Neural cell (in vitro differentiated cells): ENCODE data around the gene MUSTN1. TPM values are rescaled to one million over a fixed set of nuclear protein-coding genes. Genes with fewer than 3 reads are reported as not detected.

ENCODE experiments used
- H2AFZ ChIP-seq: fragments of 200-600, 300-800 bp; sonication (generic), shearing (Covaris generic); 2 replicates; pipeline ENCODE4 v1.6.0; 2014; ENCODE audit warnings: low read depth, mild to moderate bottlenecking, antibody characterized with exemption, low read length, moderate library complexity
- H3F3A ChIP-seq: fragments of 200-600 bp; shearing (Covaris generic); 2 replicates; pipeline ENCODE4 v1.6.1; 2016; ENCODE audit warnings: mild to moderate bottlenecking, moderate library complexity, mixed read lengths, antibody characterized with exemption, low read length; ENCODE audit not compliant: insufficient read depth, poor library complexity, severe bottlenecking
- H3K27ac ChIP-seq: fragments of 200-600, 300-800 bp; sonication (generic), shearing (Covaris generic); 2 replicates; pipeline ENCODE4 v1.5.1; 2014; ENCODE audit warnings: mild to moderate bottlenecking, low read length, moderate library complexity
- H3K27me3 ChIP-seq: fragments of 300-800, 200-600 bp; sonication (generic), shearing (Covaris generic); 2 replicates; pipeline ENCODE4 v1.6.0; 2014; ENCODE audit warnings: mild to moderate bottlenecking, low read depth, low read length, moderate library complexity; ENCODE audit not compliant: insufficient read depth
- H3K36me3 ChIP-seq: fragments of 300-800, 200-600 bp; sonication (generic), shearing (Covaris generic); 2 replicates; pipeline ENCODE4 v1.5.1; 2014; ENCODE audit warnings: mild to moderate bottlenecking, antibody characterized with exemption, low read length, moderate library complexity; ENCODE audit not compliant: insufficient read depth
- H3K4me2 ChIP-seq: fragments of 300-800, 200-600 bp; sonication (generic), shearing (Covaris generic); 2 replicates; pipeline ENCODE4 v1.6.0; 2014; ENCODE audit warnings: mild to moderate bottlenecking, low read length
- H3K4me3 ChIP-seq: fragments of 300-800, 200-600 bp; sonication (generic), shearing (Covaris generic); 2 replicates; pipeline ENCODE4 v1.5.1; 2014; ENCODE audit warnings: mild to moderate bottlenecking, low read length, moderate library complexity
- H3K79me2 ChIP-seq: fragments of 200-600 bp; shearing (Covaris generic); replicated peaks from 2 replicates; pipeline ENCODE4 v1.6.0; 2014; ENCODE audit warnings: mild to moderate bottlenecking, low read length, moderate library complexity; ENCODE audit not compliant: insufficient read depth
- H3K9ac ChIP-seq: fragments of 300-800, 200-600 bp; sonication (generic), shearing (Covaris generic); 2 replicates; pipeline ENCODE4 v1.6.1; 2016; ENCODE audit warnings: mild to moderate bottlenecking, low read length, mixed read lengths
- H3K9me2 ChIP-seq: fragments of 200-600 bp; shearing (Covaris generic); 2 replicates; pipeline ENCODE4 v1.6.1; 2016; ENCODE audit warnings: mild to moderate bottlenecking, low read length, mixed read lengths; ENCODE audit not compliant: insufficient read depth
- H3K9me3 ChIP-seq: fragments of 200-600, 300-800 bp; sonication (generic), shearing (Covaris generic); 2 replicates; pipeline ENCODE4 v1.6.1; 2016; ENCODE audit warnings: mild to moderate bottlenecking, mixed run types, low read length, moderate library complexity, mixed read lengths
- H4K20me1 ChIP-seq: fragments of 200-600 bp; shearing (Covaris generic); 2 replicates; pipeline ENCODE4 v1.6.1; 2016; ENCODE audit warnings: mild to moderate bottlenecking, mixed run types; ENCODE audit not compliant: insufficient read depth
- CTCF ChIP-seq: fragments of 450-650 bp; IDR thresholded peaks from 2 replicates; pipeline ENCODE4 v1.5.1; 2014; ENCODE audit warnings: antibody characterized with exemption, mild to moderate bottlenecking, moderate library complexity; ENCODE audit not compliant: poor library complexity, severe bottlenecking
- EP300 ChIP-seq: fragments of 450-650 bp; conservative IDR thresholded peaks from 2 replicates; pipeline ENCODE4 v1.6.1; 2014; ENCODE audit warnings: antibody characterized with exemption, mild to moderate bottlenecking, moderate library complexity; ENCODE audit not compliant: poor library complexity, severe bottlenecking
- EZH2 ChIP-seq: fragments of 200-600, 300-800 bp; shearing (Covaris generic), sonication (generic); IDR thresholded peaks from 2 replicates; pipeline ENCODE4 v1.6.1; 2014; ENCODE audit warnings: antibody characterized with exemption, low read length, borderline replicate concordance, mild to moderate bottlenecking; ENCODE audit not compliant: insufficient read depth, poor library complexity, severe bottlenecking
- MXI1 ChIP-seq: fragments of 450-650 bp; conservative IDR thresholded peaks from 2 replicates; pipeline ENCODE4 v1.6.1; 2014; ENCODE audit warnings: antibody characterized with exemption, mild to moderate bottlenecking; ENCODE audit not compliant: poor library complexity, severe bottlenecking
- POLR2AphosphoS5 ChIP-seq: IDR thresholded peaks from 2 replicates; pipeline ENCODE4 v1.6.1; 2012
- RAD21 ChIP-seq: fragments of 450-650 bp; conservative IDR thresholded peaks from 2 replicates; pipeline ENCODE4 v1.6.1; 2014; ENCODE audit warnings: antibody characterized with exemption, mild to moderate bottlenecking, moderate library complexity
- REST ChIP-seq: IDR thresholded peaks from 2 replicates; pipeline ENCODE4 v1.6.1; 2012; ENCODE audit warnings: borderline replicate concordance
- SMC3 ChIP-seq: fragments of 450-650 bp; conservative IDR thresholded peaks from 2 replicates; pipeline ENCODE4 v1.6.1; 2014; ENCODE audit warnings: antibody characterized with exemption, mild to moderate bottlenecking, moderate library complexity; ENCODE audit not compliant: poor library complexity
- TAF1 ChIP-seq: IDR thresholded peaks from 2 replicates; pipeline ENCODE4 v1.6.1; 2012; ENCODE audit warnings: low read depth
- polyA plus RNA-seq: library from polyadenylated mRNA; depleted of rRNA; stranded (reverse); fragments of >200 nt; gene quantifications from 2 replicates; pipeline ENCODE4 v1.2.3, GENCODE V29; 2014

MUSTN1 gene
- polyA plus RNA-seq, 1 donor from 2014 or later: not detected

- H3K4me3 ChIP-seq: no peak overlapping the region
- H3K4me2 ChIP-seq: no peak overlapping the region
- H3K9me3 ChIP-seq: no peaks in the 10 kb centered on the region
- H3K79me2 ChIP-seq: no peaks in the 10 kb centered on the region
- H3K9ac ChIP-seq: no peak overlapping the region
- TF ChIP-seq CTCF (no peak), MXI1 (no peak), EZH2 (no peak), REST (no peak), SMC3 (no peak), RAD21 (no peak)
- no peaks in the 10 kb centered on the region for H4K20me1 ChIP-seq
- H3K27ac ChIP-seq: no peak overlapping the region
- no peak overlapping the region for H2AFZ ChIP-seq
- H3F3A ChIP-seq: no peaks in the 10 kb centered on the region
- H3K36me3 ChIP-seq: no peaks in the 10 kb centered on the region
- no peaks in the 10 kb centered on the region for H3K9me2 ChIP-seq
- H3K27me3 ChIP-seq: no peaks in the 10 kb centered on the region
Measured at GRCh38 chr3:52792961-52793695, 41.7 kb downstream of the MUSTN1 start.

- no peaks in the 10 kb centered on the region for H3K9me2 ChIP-seq
- no peaks in the 10 kb centered on the region for H3F3A ChIP-seq
- TF ChIP-seq EP300 (no peak), TAF1 (no peak), POLR2AphosphoS5 (no peak), CTCF (no peak), MXI1 (no peak), SMC3 (no peak), REST (no peak), EZH2 (no peak), RAD21 (no peak)
- H3K4me2 ChIP-seq: no peak overlapping the region
- no peaks in the 10 kb centered on the region for H4K20me1 ChIP-seq
- no peak overlapping the region for H3K27ac ChIP-seq
- H2AFZ ChIP-seq: no peak overlapping the region
- no peaks in the 10 kb centered on the region for H3K27me3 ChIP-seq
- H3K79me2 ChIP-seq: no peaks in the 10 kb centered on the region
- no peaks in the 10 kb centered on the region for H3K9me3 ChIP-seq
- H3K36me3 ChIP-seq: no peaks in the 10 kb centered on the region
- no peak overlapping the region for H3K4me3 ChIP-seq
- no peak overlapping the region for H3K9ac ChIP-seq
Measured at GRCh38 chr3:52792413-52792812, 42.4 kb downstream of the MUSTN1 start.
